GM21447 (cell line): ENCODE measurements around the gene PSMF1.
"Not testable (repeated sequence)": the region's sequence is repeated elsewhere in the genome, so short reads cannot be mapped to it uniquely, and the experiment has no call there.

Source experiments
- ATAC-seq: cut with Tn5 transposase; IDR thresholded peaks from one replicate; pipeline ENCODE4 v1.9.1; 2021; ENCODE audit not compliant: unreplicated experiment

The PSMF1 gene

DNA sequence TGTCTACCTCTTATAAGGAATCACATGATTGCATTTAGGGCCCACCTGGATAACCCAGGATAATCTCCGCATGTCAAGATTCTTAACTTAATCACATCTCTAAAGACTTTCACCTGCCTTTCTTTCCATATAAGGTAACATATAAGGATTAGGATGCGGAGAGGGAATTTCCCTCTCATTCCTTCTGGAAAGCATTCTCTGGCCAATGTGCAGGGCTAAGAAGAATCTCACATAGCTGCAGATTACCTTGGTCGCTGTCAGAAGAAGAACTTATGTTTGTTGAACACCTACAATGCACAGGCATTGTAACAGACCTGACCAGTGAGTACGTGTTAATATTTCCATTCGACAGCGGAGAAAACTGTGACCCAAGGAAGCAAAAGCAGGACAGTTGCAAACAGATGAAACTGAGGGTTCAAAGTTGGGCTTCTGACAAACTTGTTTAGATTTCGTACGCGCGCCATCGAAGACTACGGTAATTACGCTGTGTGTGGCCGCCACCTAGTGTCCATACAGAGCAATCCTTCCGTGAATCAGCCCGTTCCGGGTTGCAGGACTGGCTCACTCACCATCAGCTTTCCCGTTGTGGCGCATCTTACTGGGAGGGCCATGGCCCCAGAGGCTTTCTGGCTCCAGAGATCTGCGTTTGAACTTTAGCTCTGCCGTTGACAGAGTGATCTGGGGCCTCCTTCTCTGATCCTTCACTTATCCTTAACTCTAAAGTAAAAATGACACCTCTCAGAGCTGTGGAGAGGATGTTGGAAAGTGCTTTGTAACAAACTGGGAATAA is 94.4 kb downstream of the PSMF1 start:
- ATAC-seq, result peak; percentile 73

- no peak for ATAC-seq
Measured at GRCh38 chr20:1214838-1215261, 96.4 kb downstream of the PSMF1 start.

- no peak for ATAC-seq
Measured at GRCh38 chr20:1215386-1216170, 97.2 kb downstream of the PSMF1 start.

- ATAC-seq, result not testable (repeated sequence)
Measured at GRCh38 chr20:1216527-1217427, 98.4 kb downstream of the PSMF1 start.
